WI38 (cell line): Measurements from ENCODE around the gene ABCA4.

Experiments
- H3K4me3 ChIP-seq: 2 replicates; pipeline ENCODE4 v1.5.1; 2011; ENCODE audit warnings: low read depth, mild to moderate bottlenecking, control low read depth, low read length
- CTCF ChIP-seq: IDR thresholded peaks from 2 replicates; pipeline ENCODE4 v1.5.1; 2012; ENCODE audit warnings: low read depth, mild to moderate bottlenecking, control low read depth, low read length

Gene ABCA4

GRCh38 chr1:94031591-94031990 is 89.4 kb downstream of the ABCA4 start:
- no peak for TF ChIP-seq CTCF
- no peak overlapping the region for H3K4me3 ChIP-seq

- H3K4me3 ChIP-seq: no peak overlapping the region
- no peak for TF ChIP-seq CTCF
Measured at GRCh38 chr1:94031154-94031553, 89.8 kb downstream of the ABCA4 start.

GRCh38 chr1:94029130-94029993 is 91.6 kb downstream of the ABCA4 start:
- no peak overlapping the region for H3K4me3 ChIP-seq
- TF ChIP-seq CTCF: no peak

GRCh38 chr1:94027721-94028515 is 93.0 kb downstream of the ABCA4 start:
- no peak for TF ChIP-seq CTCF

GRCh38 chr1:94026619-94027380 is 94.1 kb downstream of the ABCA4 start:
- H3K4me3 ChIP-seq: no peak overlapping the region
- no peak for TF ChIP-seq CTCF

More at GRCh38 chr1:94027721-94028515, 93.0 kb downstream of the ABCA4 start:
- no peak overlapping the region for H3K4me3 ChIP-seq

- H3K4me3 ChIP-seq: no peak overlapping the region
- peak; percentile 54 for TF ChIP-seq CTCF
Measured at GRCh38 chr1:94025383-94026340, 95.3 kb downstream of the ABCA4 start.
